Esophagus squamous epithelium (tissue), 5 donors: Measurements from ENCODE around the gene PARVA. TPM values are rescaled to one million over a fixed set of nuclear protein-coding genes. Genes with fewer than 3 reads are reported as not detected.

ENCODE experiments used
- DNase-seq: peaks from one replicate; lab custom pipeline; 2025; lab: John Stamatoyannopoulos, UW
- H3K27ac ChIP-seq, 4 donors: fragments of 200-600 bp; sonication (generic); one replicate each; pipeline ENCODE4 v1.5.1; 2016 to 2019; ENCODE audit warnings: mild to moderate bottlenecking in 1 of 4
- H3K27me3 ChIP-seq, 4 donors: fragments of 200-600 bp; sonication (generic); 1 replicate in 3 of 4; 2 replicates in 1 of 4; pipeline versions ENCODE4 v1.5.1 to v1.6.0; 2017 to 2021; ENCODE audit warnings: antibody characterized with exemption in 1 of 4
- H3K36me3 ChIP-seq, 3 donors: fragments of 200-600 bp; sonication (generic); one replicate each; pipeline ENCODE4 v1.5.1; 2016 to 2019
- H3K4me1 ChIP-seq, 3 donors: fragments of 200-600 bp; sonication (generic); one replicate each; pipeline ENCODE4 v1.5.1; 2017 to 2019
- H3K4me3 ChIP-seq, 4 donors: fragments of 200-600 bp; sonication (generic); 1 replicate in 3 of 4; 2 replicates in 1 of 4; pipeline ENCODE4 v1.5.1; 2016 to 2019; ENCODE audit warnings: mild to moderate bottlenecking in 2 of 4, moderate library complexity in 1 of 4
- H3K9me3 ChIP-seq, 3 donors: fragments of 200-600 bp; sonication (generic); one replicate each; pipeline ENCODE4 v1.5.1; 2016 to 2019
- CTCF ChIP-seq, 6 experiments: fragments of 450-650 bp in 4 of 6; fragments of 200-600 bp in 2 of 6; sonication (generic) in 2 of 6; IDR thresholded peaks; one replicate each; pipeline ENCODE4 v1.5.1; 2016 to 2019; ENCODE audit warnings: antibody characterized with exemption in 6 of 6, mild to moderate bottlenecking in 4 of 6, moderate library complexity in 4 of 6
- POLR2A ChIP-seq, 4 donors: fragments of 450-650 bp; IDR thresholded peaks; one replicate each; pipeline ENCODE4 v1.6.1; 2017; ENCODE audit warnings: antibody characterized with exemption in 4 of 4, mild to moderate bottlenecking in 4 of 4, moderate library complexity in 3 of 4
- WGBS, 2 donors: methylation state at CpG; one replicate each; pipeline ENCODE4 v1.1.5; 2018; 5-methylcytosine and 5-hydroxymethylcytosine counted together
- intact Hi-C: fragments of 100-400 bp; cut with DNase I; formaldehyde crosslinking; loops from one replicate; pipeline ENCODE4 v1.15.0; 2022
- total RNA-seq, 4 donors: library from RNA; depleted of rRNA; stranded (reverse); fragments of >200 nt; gene quantifications; one replicate each; pipeline ENCODE4 v1.1.0, GENCODE V29; 2016
- donor health status: DM: yes; HTN: yes; CAD: no.

The PARVA gene
- total RNA-seq, 4 donors from 2014 or later, result 8.6 to 66.9 (median 16.2) TPM

DNA sequence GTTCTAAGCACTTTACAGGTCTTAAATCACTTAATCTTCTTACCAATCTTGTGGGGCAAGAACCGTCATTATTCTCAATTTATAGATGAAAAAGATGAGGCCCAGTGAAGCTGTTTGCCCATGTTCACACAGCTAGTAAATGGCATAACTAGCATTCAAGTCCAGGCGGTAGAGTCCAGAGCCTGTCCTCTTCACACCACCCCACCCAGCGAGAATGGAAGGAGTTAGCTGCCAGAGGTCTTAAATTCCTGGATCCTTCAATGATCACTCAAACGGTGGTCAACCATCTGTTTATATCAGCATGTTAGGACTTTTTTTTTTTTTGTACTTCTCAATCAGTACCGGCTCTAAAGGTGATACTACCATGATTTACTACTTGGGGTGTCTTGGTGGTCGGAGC, 43.3 kb downstream of the PARVA start:
- Histone ChIP-seq H3K9me3 (no peaks in the 10 kb centered on the region), H3K36me3 (no peaks in the 10 kb centered on the region), H3K27ac (no peak overlapping the region), H3K4me3 (no peak overlapping the region), H3K4me1 (peaks cover 0 to 17% (median 4%) of the 10 kb centered on the region in 3 donors), H3K27me3 (no peaks in the 10 kb centered on the region)
- no peak for DNase-seq
- TF ChIP-seq CTCF (IDR thresholded peaks at IDR 0.05), result no peak
- TF ChIP-seq POLR2A (IDR thresholded peaks at IDR 0.05), result no peak
- intact Hi-C loops, result no loop called here
- 82 to 84% methylated on average over 4 to 5 of the region's 6 CpGs for WGBS, 2 donors

DNA sequence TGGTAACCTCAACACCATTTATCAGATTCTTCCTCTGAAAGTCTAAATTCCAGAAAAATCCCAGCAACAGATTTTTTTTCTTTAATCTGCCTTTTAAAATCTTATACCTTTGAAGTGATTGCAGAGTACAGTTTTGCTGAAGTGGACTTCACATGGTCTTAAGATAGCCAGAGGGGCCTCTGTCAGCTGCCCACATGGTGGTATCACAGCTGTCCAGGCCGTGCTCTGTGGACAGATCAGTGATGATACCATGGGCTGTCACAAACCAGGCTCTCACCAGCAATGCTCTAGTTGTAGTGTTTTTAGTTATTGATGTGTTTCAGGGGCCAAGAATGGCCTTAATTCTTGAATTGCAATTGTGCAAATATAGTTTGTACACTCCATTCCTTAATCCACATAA, 44.0 kb downstream of the PARVA start:
- no peaks in the 10 kb centered on the region for H3K9me3 ChIP-seq
- WGBS, 2 donors, result 67 to 78% methylated on average over 1 of the region's 1 CpG
- H3K4me1 ChIP-seq, result peaks cover 0 to 17% (median 4%) of the 10 kb centered on the region in 3 donors
- intact Hi-C loops, result no loop called here
- H3K36me3 ChIP-seq, result no peaks in the 10 kb centered on the region
- no peak for TF ChIP-seq CTCF (IDR thresholded peaks at IDR 0.05)
- no peak for TF ChIP-seq POLR2A (IDR thresholded peaks at IDR 0.05)
- no peaks in the 10 kb centered on the region for H3K27me3 ChIP-seq
- no peak for DNase-seq
- no peak overlapping the region for H3K27ac ChIP-seq
- no peak overlapping the region for H3K4me3 ChIP-seq

DNA sequence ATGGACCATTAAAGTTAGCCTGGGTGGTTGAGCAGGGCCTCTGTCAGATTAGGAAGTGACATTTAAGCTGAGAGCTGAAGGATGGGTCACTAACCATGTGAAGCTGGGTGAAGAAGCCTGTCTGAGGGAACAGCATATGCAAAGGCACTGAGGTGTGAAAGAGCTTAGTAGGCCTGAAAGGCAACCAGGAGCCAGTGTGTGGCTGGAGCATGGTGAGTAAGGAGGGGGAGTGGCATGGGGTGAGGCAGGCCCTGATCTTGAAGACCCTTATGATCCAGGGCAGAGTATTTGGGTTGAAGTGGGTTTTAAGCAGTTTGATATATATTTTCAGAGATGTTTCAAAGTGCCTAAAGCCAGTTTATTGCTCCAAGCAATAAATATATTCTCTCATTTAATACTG, 48.8 kb downstream of the PARVA start:
- peaks cover 4 to 21% (median 9%) of the 10 kb centered on the region in 3 donors for H3K4me1 ChIP-seq
- no peaks in the 10 kb centered on the region for H3K27me3 ChIP-seq
- intact Hi-C loops, result no loop called here
- no peak for DNase-seq
- TF ChIP-seq POLR2A (IDR thresholded peaks at IDR 0.05) (no peak), CTCF (IDR thresholded peaks at IDR 0.05) (no peak)
- no peak overlapping the region for H3K27ac ChIP-seq
- no peaks in the 10 kb centered on the region for H3K9me3 ChIP-seq
- H3K36me3 ChIP-seq, result no peaks in the 10 kb centered on the region
- H3K4me3 ChIP-seq, result no peak overlapping the region

- WGBS, 2 donors, result 85 to 92% methylated on average over 2 to 3 of the region's 3 CpGs
- H3K4me1 ChIP-seq, result peaks cover 9 to 51% (median 19%) of the 10 kb centered on the region in 3 donors
- TF ChIP-seq CTCF (IDR thresholded peaks at IDR 0.05) (no peak), POLR2A (IDR thresholded peaks at IDR 0.05) (no peak)
These were observed 51.8 kb downstream of the PARVA start for GRCh38 chr11:12429155-12429554.

DNA sequence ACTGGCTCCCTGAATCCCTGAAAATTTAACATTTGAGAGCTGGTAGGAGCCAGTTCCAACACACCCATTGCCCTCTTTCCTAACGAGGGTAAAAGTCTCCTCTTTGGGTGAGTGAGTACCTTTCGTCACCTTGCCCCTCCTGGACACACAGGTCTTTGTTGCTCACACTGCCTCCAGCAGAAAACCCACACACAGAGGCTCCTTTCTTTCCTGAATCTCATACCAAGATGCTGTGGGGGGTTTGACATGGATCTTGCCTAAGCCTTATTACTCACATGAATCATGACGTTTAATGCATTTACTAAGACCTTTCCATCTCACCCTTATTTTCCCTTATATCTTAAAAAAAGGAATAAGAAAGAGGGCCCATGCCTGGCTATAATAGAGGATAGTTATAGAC, 53.0 kb downstream of the PARVA start:
- WGBS, 2 donors, result 17 to 60% methylated on average over 3 of the region's 3 CpGs
- H3K27me3 ChIP-seq, result no peaks in the 10 kb centered on the region
- H3K27ac ChIP-seq, result peak overlapping the region; percentile 68 to 88 (median 86)
- no peak for DNase-seq
- TF ChIP-seq POLR2A (IDR thresholded peaks at IDR 0.05) (no peak), CTCF (IDR thresholded peaks at IDR 0.05) (no peak)
- H3K4me1 ChIP-seq, result peaks cover 9 to 63% (median 27%) of the 10 kb centered on the region in 3 donors
- H3K9me3 ChIP-seq, result no peaks in the 10 kb centered on the region
- H3K36me3 ChIP-seq, result no peaks in the 10 kb centered on the region
- intact Hi-C loops, result no loop called here
- H3K4me3 ChIP-seq, result peak overlapping the region in 1 of 4 donors; percentile 18

More at GRCh38 chr11:12429155-12429554, 51.8 kb downstream of the PARVA start:
- Histone ChIP-seq H3K9me3 (no peaks in the 10 kb centered on the region), H3K27ac (no peak overlapping the region), H3K36me3 (no peaks in the 10 kb centered on the region), H3K4me3 (no peak overlapping the region), H3K27me3 (no peaks in the 10 kb centered on the region)
- intact Hi-C loops, result no loop called here
- DNase-seq, result no peak
